Keratinocyte (primary cell): Measurements from ENCODE around the gene ASF1A.

Experiments used
- EZH2 ChIP-seq: IDR thresholded peaks from one replicate; pipeline ENCODE4 v1.6.1; 2012; ENCODE audit warnings: inconsistent platforms, mild to moderate bottlenecking, low read length, moderate library complexity
- TF ChIP-seq, protein P1 (sequence below), 3 experiments: IDR thresholded peaks in 1 of 3; conservative IDR thresholded peaks in 1 of 3; optimal IDR thresholded peaks in 1 of 3; 2 replicates in 2 of 3; 3 replicates in 1 of 3; pipeline versions ENCODE3 to v1.5.1; 2011; ENCODE audit warnings: low read length in 3 of 3, mild to moderate bottlenecking in 3 of 3, moderate library complexity in 2 of 3, control low read depth in 1 of 3, inconsistent platforms in 1 of 3; ENCODE audit not compliant: insufficient read depth in 2 of 3; ENCODE audit errors: extremely low read depth in 1 of 3

DNA sequence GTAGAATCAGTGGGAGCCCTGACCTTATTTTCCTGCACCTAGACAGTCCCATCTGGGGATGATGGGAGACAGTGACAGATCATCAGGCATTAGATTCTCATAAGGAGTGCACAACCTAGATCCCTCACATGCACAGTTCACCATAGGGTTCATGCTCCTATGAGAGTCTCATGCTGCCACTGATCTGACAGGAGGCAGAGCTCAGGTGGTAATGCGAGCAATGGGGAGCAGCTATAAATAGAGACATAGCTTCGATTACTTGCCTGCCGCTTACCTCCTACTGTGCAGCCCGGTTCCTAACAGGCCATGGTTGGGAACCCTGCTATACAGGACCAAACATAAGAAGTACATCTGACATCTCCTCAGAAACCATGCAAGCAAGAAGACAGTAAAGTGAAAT lies 31.5 kb upstream of the ASF1A start:
- TF ChIP-seq EZH2, result no peak
- TF ChIP-seq, protein P1, sequence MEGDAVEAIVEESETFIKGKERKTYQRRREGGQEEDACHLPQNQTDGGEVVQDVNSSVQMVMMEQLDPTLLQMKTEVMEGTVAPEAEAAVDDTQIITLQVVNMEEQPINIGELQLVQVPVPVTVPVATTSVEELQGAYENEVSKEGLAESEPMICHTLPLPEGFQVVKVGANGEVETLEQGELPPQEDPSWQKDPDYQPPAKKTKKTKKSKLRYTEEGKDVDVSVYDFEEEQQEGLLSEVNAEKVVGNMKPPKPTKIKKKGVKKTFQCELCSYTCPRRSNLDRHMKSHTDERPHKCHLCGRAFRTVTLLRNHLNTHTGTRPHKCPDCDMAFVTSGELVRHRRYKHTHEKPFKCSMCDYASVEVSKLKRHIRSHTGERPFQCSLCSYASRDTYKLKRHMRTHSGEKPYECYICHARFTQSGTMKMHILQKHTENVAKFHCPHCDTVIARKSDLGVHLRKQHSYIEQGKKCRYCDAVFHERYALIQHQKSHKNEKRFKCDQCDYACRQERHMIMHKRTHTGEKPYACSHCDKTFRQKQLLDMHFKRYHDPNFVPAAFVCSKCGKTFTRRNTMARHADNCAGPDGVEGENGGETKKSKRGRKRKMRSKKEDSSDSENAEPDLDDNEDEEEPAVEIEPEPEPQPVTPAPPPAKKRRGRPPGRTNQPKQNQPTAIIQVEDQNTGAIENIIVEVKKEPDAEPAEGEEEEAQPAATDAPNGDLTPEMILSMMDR (optimal IDR thresholded peaks at IDR 0.05 in 1 of 3, IDR thresholded peaks at IDR 0.05 in 1 of 3, conservative IDR thresholded peaks at IDR 0.05 in 1 of 3; ENCODE audit: extremely low read depth in 1 of 3, insufficient read depth in 2 of 3, low read length in 3 of 3), result no peak
